ENCODE results near the gene DENND1A. TPM values are rescaled to one million over a fixed set of nuclear protein-coding genes. Genes with fewer than 3 reads are reported as not detected.

The DENND1A gene
- total RNA-seq, 1 donor from 2014 or later: 19.9 TPM

- Mint-ChIP-seq H3K4me3 (no peak overlapping the region), H3K27me3 (no peaks in the 10 kb centered on the region), H3K4me1 (ENCODE audit: unreplicated experiment) (peaks cover 4% of the 10 kb centered on the region), H3K27ac (no peak overlapping the region), H3K9me3 (no peaks in the 10 kb centered on the region), H3K36me3 (peaks cover 9% of the 10 kb centered on the region)
- no peak for DNase-seq (ENCODE audit: extremely low spot score, unreplicated experiment)
- TF ChIP-seq CTCF (conservative IDR thresholded peaks at IDR 0.05): no peak
These were observed 325.1 kb downstream of the DENND1A start for GRCh38 chr9:123604861-123605260.

DNA sequence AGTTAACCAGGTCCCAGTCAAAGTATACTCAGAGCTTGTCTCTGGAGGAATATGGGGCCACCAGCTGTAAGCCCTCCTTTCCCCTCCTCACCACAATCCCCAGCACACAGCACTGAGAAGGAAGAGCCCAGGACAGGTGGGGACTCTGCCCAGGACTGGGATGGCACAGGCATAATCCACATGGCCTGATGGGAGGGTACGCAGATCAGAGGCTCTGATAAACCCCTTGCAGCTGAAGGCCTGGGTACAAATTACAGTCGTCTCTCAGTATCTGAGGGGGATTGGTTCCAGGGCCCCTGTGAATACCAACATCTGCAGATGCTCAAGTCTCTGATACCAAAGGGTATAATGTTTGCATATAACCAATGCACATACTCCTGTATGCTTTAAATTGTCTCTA is 328.1 kb downstream of the DENND1A start:
- H3K27me3 Mint-ChIP-seq: no peaks in the 10 kb centered on the region
- no peak overlapping the region for H3K4me3 Mint-ChIP-seq
- no peaks in the 10 kb centered on the region for H3K9me3 Mint-ChIP-seq
- no peak overlapping the region for H3K27ac Mint-ChIP-seq
- H3K36me3 Mint-ChIP-seq: peaks cover 4% of the 10 kb centered on the region
- TF ChIP-seq CTCF (conservative IDR thresholded peaks at IDR 0.05): no peak
- no peak for DNase-seq (ENCODE audit: extremely low spot score, unreplicated experiment)
- H3K4me1 Mint-ChIP-seq (ENCODE audit: unreplicated experiment): peaks cover 10% of the 10 kb centered on the region

GRCh38 chr9:123599781-123600180 is 330.1 kb downstream of the DENND1A start:
- no peak for TF ChIP-seq CTCF (conservative IDR thresholded peaks at IDR 0.05)
- Mint-ChIP-seq H3K36me3 (peaks cover 4% of the 10 kb centered on the region), H3K9me3 (no peaks in the 10 kb centered on the region), H3K27me3 (no peaks in the 10 kb centered on the region), H3K4me3 (no peak overlapping the region), H3K27ac (no peak overlapping the region), H3K4me1 (ENCODE audit: unreplicated experiment) (peaks cover 23% of the 10 kb centered on the region)
- DNase-seq (ENCODE audit: extremely low spot score, unreplicated experiment): no peak

GRCh38 chr9:123597876-123598556 is 331.9 kb downstream of the DENND1A start:
- no peak overlapping the region for H3K4me3 Mint-ChIP-seq
- no peak overlapping the region for H3K27ac Mint-ChIP-seq
- TF ChIP-seq CTCF (conservative IDR thresholded peaks at IDR 0.05): no peak
- H3K9me3 Mint-ChIP-seq: no peaks in the 10 kb centered on the region
- peaks cover 4% of the 10 kb centered on the region for H3K36me3 Mint-ChIP-seq
- peaks cover 36% of the 10 kb centered on the region for H3K4me1 Mint-ChIP-seq (ENCODE audit: unreplicated experiment)
- no peaks in the 10 kb centered on the region for H3K27me3 Mint-ChIP-seq
- DNase-seq (ENCODE audit: extremely low spot score, unreplicated experiment): no peak

GRCh38 chr9:123597048-123597447 is 332.9 kb downstream of the DENND1A start:
- Mint-ChIP-seq H3K9me3 (no peaks in the 10 kb centered on the region), H3K27me3 (no peaks in the 10 kb centered on the region), H3K36me3 (peaks cover 4% of the 10 kb centered on the region), H3K27ac (no peak overlapping the region), H3K4me1 (ENCODE audit: unreplicated experiment) (peaks cover 36% of the 10 kb centered on the region), H3K4me3 (no peak overlapping the region)
- DNase-seq (ENCODE audit: extremely low spot score, unreplicated experiment): no peak
- no peak for TF ChIP-seq CTCF (conservative IDR thresholded peaks at IDR 0.05)
